AG04450 (cell line): ENCODE data around the gene KCNN1. TPM values are rescaled to one million over a fixed set of nuclear protein-coding genes. Genes with fewer than 3 reads are reported as not detected.

Source experiments
- CTCF ChIA-PET: fragments of 300-600, 350-600 bp; formaldehyde crosslinking; extraction: SDS; loops from one replicate; lab custom pipeline; 2022; ENCODE audit warnings: antibody characterized with exemption, inconsistent platforms; lab: Charles Lee
- POLR2A ChIA-PET: fragments of 350-600 bp; formaldehyde crosslinking; extraction: SDS; loops from one replicate; lab custom pipeline; 2021; ENCODE audit warnings: antibody characterized with exemption, inconsistent platforms; lab: Yijun Ruan, JAX
- DNase-seq: peaks from one replicate; pipeline ENCODE4 v3.0.0-alpha.2; 2011; ENCODE audit warnings: low read depth, low spot score
- H3K27ac ChIP-seq: one replicate; pipeline ENCODE4 v1.5.1; 2012; ENCODE audit warnings: low read depth, low read length, control low read depth
- H3K27me3 ChIP-seq: one replicate; pipeline ENCODE4 v1.6.0; 2012; ENCODE audit warnings: low read length; ENCODE audit not compliant: control insufficient read depth, insufficient read depth
- H3K4me3 ChIP-seq: 2 replicates; pipeline ENCODE4 v1.5.1; 2011; ENCODE audit warnings: mild to moderate bottlenecking, low read depth, low read length, control low read depth
- H3K9me3 ChIP-seq: 2 replicates; pipeline ENCODE4 v1.5.1; 2012; ENCODE audit warnings: low read length; ENCODE audit not compliant: control insufficient read depth, insufficient read depth
- polyA plus RNA-seq: library from polyadenylated mRNA; depleted of rRNA; stranded (reverse); fragments of >200 nt; gene quantifications from 2 replicates; pipeline ENCODE4 v1.2.3, GENCODE V29; 2011
- TF ChIP-seq, protein P1 (sequence below): IDR thresholded peaks from 2 replicates; pipeline ENCODE4 v1.5.1; 2011; ENCODE audit warnings: low read depth, low read length, control low read depth, inconsistent platforms

KCNN1 gene
- polyA plus RNA-seq, 1 experiment = 0.07 TPM

DNA sequence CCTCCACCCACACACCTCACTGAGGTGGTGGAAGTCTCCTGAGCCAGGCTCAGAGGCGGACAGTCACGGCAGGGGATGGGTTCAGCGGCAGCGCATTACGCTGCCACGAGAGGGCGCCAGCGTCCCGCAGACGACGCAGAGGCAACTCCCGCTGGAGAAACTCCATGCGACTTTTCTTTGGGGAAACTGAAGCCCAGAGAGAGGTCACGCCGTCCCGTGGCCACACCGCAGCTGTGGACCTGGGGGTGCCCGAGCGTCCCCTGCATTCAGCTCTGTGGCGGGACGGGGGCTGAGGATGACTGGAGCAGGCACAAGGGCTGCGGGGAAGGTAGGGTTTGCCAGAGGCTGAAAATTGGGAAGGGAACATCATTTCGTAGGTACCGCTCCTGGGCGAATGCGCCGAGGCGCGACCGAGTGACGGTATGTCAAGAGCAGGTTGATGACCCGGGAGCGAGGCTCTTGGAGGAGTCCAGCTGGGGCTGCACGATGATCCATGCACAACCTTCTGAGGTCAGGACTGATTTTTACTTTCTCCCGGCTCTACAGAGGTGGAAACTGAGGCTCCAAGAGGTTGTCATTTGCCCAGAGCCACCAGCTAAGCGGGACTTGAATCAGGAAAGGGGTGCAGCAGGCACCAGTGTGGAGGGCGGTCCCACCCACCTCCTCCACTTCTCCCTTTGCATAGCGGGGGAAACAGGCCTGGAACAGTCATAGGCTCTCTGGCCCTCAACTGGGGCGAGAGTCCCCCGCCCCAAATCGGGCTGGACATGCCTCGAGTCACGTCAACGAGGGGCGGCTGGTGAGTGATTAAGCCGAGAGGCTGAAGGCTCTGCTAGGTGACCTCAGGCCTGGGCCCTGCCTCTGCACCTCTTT lies 40.4 kb downstream of the KCNN1 start:
- ChIA-PET CTCF (interaction anchor here (0.5 to 4.0 kb wide), 10 partner anchors 13 to 153 kb away, joined by 3 to 98 read pairs (median 4); partner anchors contain the start of gene PIK3R2), POLR2A (interaction anchor here (0.9 kb wide), 1 partner anchor 46 kb away, joined by 3 read pairs; no protein-coding TSS in a partner anchor)
- Histone ChIP-seq H3K4me3 (peak overlapping the region; percentile 58), H3K27ac (peak overlapping the region; percentile 21), H3K9me3 (peaks cover 2% of the 10 kb centered on the region; the same call in 1 of the 2 replicates), H3K27me3 (no peaks in the 10 kb centered on the region)
- DNase-seq = no peak
- TF ChIP-seq, protein P1, sequence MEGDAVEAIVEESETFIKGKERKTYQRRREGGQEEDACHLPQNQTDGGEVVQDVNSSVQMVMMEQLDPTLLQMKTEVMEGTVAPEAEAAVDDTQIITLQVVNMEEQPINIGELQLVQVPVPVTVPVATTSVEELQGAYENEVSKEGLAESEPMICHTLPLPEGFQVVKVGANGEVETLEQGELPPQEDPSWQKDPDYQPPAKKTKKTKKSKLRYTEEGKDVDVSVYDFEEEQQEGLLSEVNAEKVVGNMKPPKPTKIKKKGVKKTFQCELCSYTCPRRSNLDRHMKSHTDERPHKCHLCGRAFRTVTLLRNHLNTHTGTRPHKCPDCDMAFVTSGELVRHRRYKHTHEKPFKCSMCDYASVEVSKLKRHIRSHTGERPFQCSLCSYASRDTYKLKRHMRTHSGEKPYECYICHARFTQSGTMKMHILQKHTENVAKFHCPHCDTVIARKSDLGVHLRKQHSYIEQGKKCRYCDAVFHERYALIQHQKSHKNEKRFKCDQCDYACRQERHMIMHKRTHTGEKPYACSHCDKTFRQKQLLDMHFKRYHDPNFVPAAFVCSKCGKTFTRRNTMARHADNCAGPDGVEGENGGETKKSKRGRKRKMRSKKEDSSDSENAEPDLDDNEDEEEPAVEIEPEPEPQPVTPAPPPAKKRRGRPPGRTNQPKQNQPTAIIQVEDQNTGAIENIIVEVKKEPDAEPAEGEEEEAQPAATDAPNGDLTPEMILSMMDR = peak; percentile 97

DNA sequence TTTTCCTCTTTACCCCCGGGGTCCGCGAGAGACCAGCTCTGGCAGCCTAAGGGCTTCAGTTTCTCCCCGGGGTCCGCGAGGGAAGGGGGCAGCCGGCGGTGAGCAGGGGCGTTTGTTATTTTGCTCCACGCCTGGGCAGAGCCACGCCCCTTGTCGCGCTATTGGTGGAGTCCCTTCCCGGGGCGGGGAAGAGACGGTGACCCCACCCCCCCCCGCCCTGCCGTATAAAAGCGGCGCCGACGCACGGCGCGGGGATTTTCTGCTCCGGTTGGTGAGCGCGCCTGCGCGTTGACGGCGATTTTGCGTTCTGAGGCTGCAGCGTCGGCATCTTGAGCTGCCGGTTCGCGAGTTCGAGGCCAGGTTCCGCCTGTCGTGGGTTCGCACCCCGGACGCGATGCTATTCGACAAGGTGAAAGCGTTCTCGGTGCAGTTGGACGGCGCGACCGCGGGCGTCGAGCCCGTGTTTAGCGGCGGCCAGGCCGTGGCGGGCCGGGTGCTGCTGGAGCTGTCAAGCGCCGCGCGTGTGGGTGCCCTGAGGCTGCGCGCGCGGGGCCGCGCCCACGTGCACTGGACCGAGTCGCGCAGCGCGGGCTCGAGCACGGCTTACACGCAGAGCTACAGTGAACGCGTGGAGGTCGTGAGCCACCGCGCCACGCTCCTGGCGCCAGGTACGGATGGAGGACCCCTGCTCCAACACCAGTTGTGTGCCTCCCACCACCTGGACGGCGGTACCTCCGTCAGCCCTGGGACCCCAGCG lies 41.2 kb downstream of the KCNN1 start, which contains the start of gene ARRDC2:
Gene ARRDC2 (plus strand): TSS at position 254 of the 757 bp plus-strand sequence. CDS start 141 bp downstream, at position 395.
- ChIA-PET POLR2A (interaction anchor here (0.5 to 0.9 kb wide), 4 partner anchors 17 to 152 kb away, joined by 3 to 4 read pairs (median 3); no protein-coding TSS in a partner anchor), CTCF (interaction anchor here (0.6 to 4.0 kb wide), 10 partner anchors 12 to 193 kb away, joined by 3 to 98 read pairs (median 4); partner anchors contain the start of gene PIK3R2)
- peak; percentile 77 for DNase-seq
- peak within 1 kb of the TSS; percentile 21 for H3K27ac ChIP-seq
- H3K4me3 ChIP-seq = peak within 1 kb of the TSS; percentile 58
- no peaks in the 10 kb centered on the region for H3K27me3 ChIP-seq
- peaks cover 2% of the 10 kb centered on the region; the same call in 1 of the 2 replicates for H3K9me3 ChIP-seq
- TF ChIP-seq, protein P1 = no peak

DNA sequence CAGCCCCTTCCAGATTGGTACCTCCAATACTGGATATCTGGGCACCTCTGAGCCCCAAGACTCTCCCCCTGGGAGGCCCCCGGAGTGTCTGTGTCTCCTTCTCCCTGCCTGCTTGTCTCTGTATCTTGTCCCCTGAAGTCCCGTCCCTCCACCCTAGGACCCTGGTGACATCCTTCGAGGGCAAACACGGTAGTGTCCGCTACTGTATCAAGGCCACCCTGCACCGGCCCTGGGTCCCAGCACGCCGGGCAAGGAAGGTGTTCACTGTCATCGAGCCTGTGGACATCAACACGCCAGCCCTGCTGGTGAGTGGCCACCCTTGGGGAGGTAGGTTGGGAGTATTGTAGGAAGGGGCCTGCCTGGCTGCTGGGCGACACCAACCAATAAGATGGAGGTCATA lies 41.9 kb downstream of the KCNN1 start:
- Histone ChIP-seq H3K27me3 (no peaks in the 10 kb centered on the region), H3K9me3 (peaks cover 2% of the 10 kb centered on the region; the same call in 1 of the 2 replicates), H3K4me3 (no peak overlapping the region), H3K27ac (no peak overlapping the region)
- ChIA-PET CTCF (interaction anchor here (0.6 to 4.0 kb wide), 2 partner anchors 13 to 50 kb away, joined by 3 to 98 read pairs; no protein-coding TSS in a partner anchor), POLR2A (interaction anchor here (0.5 kb wide), 1 partner anchor 64 kb away, joined by 3 read pairs; no protein-coding TSS in a partner anchor)
- no peak for DNase-seq
- TF ChIP-seq, protein P1 = no peak

DNA sequence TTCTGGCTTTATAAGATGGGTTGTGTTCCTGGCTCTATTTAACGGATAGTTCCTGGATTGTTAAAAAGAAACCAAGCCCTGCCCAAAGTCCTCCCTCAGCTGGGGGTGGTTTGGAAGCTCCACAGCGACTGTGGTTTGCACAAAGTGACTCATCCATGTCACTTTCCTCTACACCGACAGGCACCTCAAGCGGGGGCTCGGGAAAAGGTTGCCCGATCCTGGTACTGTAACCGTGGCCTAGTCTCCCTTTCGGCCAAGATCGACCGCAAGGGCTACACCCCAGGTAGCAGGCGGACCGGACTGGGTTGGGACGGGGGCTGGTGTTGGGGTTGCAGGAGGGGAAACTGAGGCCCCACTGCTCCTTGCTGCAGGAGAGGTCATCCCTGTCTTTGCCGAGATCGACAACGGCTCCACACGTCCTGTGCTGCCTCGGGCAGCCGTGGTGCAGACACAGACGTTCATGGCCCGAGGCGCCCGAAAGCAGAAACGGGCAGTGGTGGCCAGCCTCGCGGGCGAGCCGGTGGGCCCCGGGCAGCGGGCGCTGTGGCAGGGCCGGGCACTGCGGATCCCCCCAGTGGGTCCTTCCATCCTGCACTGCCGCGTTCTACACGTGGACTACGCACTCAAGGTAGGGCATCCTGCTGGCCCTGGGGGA lies 42.6 kb downstream of the KCNN1 start:
- ChIA-PET POLR2A (no interaction called here), CTCF (interaction anchor here (0.9 kb wide), 1 partner anchor 49 kb away, joined by 3 read pairs; no protein-coding TSS in a partner anchor)

More for the DNA sequence above, 42.6 kb downstream of the KCNN1 start:
- Histone ChIP-seq H3K27ac (no peak overlapping the region), H3K4me3 (no peak overlapping the region), H3K9me3 (peaks cover 2% of the 10 kb centered on the region; the same call in 1 of the 2 replicates), H3K27me3 (no peaks in the 10 kb centered on the region)
- DNase-seq = no peak
- TF ChIP-seq, protein P1 = no peak
